CD4-positive, alpha-beta T cell treated with Interleukin-21 for 1 hour (primary cell): ENCODE results near the gene CPPED1.

ENCODE experiments used
- DNase-seq: peaks from one replicate; pipeline ENCODE4 v3.0.0-alpha.2; 2020

CPPED1 gene

GRCh38 chr16:12728469-12728868 lies 75.2 kb downstream of the CPPED1 start:
- no peak for DNase-seq

DNA sequence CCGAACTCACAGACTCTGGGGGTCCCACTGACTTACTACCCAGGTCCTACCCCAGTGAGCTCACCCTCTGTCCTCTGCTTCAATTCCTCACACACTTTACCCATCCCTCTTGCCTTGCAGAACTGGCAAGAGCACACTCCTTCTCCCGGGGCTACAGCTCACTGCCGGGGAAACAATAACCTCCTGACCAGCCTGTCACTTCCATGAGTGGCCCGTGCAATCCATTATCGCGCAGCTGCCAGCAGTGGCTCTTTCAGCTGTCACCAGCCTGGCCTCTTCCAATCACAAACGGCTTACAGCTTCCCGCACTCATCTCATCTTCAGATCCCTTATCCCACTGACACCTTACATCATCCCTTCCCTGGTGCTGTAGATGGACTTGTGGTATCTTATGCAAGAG lies 79.5 kb downstream of the CPPED1 start:
- no peak for DNase-seq

GRCh38 chr16:12723681-12724080 lies 80.0 kb downstream of the CPPED1 start:
- no peak for DNase-seq

GRCh38 chr16:12721841-12722421 lies 81.8 kb downstream of the CPPED1 start:
- DNase-seq = no peak

GRCh38 chr16:12719972-12720371 lies 83.7 kb downstream of the CPPED1 start:
- DNase-seq = no peak

DNA sequence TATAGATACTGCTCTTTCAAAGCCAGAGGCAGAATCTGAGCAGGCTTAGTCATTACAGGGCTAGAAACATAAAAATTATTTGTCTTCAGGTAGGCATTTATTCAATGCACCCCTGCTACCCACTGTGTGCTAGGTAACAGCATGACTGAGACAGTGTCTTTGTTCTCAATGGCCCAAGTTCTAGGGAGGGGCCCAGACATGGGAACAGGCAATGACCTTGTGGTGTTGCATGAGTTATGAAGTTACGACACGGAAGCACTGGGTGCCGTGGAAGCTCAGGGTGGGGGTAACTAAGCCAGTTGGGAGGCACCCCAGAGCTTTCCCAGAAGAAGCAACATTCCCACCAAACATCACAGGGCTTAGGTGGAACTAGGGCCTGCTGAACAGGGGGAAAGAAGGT lies 87.0 kb downstream of the CPPED1 start:
- DNase-seq = no peak

- DNase-seq = no peak
Observed at GRCh38 chr16:12709807-12710206, 93.9 kb downstream of the CPPED1 start.

GRCh38 chr16:12708266-12708665 lies 95.4 kb downstream of the CPPED1 start:
- DNase-seq = no peak

- DNase-seq = no peak
Observed at GRCh38 chr16:12706628-12707027, 97.1 kb downstream of the CPPED1 start.

DNA sequence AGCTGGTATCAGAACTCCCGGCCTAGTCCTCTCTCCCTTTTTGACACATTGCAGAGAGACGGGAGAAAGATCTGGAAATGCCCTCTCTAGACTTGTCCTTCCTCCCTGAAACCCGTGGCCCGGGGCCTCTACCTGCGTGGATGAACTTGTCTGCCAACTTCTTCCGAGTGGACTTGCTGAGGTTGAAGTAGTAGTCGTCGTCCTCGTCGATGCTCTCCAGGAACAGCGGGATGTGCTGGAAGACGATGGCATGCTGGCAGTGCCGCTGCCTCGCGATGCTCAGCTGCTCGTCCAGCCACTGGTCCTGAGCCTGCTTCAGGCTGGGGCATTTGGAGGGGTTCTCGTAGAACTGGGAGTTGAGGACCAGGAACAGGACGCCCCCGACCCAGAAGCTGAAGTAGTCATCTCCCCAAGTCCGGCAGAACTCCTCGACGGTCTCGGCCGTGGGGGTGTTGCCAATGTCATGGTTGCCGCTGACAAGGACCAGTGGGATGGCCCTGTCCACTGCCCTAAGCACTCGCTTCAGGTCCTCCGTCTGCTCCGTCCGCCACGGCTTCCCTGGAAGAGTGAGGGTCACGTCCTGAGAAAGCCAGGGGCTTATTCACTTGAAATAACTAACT lies 99.1 kb downstream of the CPPED1 start:
- DNase-seq = no peak

- DNase-seq = no peak
Observed at GRCh38 chr16:12703935-12704334, 99.8 kb downstream of the CPPED1 start.

DNA sequence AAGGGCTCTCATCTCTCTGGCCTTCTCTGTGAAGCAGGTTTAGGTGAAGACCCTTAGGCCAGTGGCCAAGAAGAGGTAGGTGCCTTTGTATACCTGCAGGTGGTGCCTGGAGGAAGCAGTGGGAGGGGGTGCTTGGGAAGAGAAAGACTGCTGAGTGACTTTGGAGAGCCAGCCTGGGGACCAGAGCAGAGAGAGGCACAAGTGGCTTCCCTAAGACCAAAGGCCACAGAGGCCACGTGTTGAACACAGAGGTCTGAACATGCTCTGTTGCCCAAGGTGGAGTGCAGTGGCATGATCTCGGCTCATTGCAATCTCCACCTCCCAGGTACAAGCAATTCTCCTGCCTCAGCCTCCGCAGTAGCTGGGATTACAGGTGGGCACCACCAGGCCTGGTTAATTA lies 103.5 kb downstream of the CPPED1 start:
- DNase-seq = no peak

- DNase-seq = no peak
Observed at GRCh38 chr16:12699161-12699560, 104.5 kb downstream of the CPPED1 start.

- no peak for DNase-seq
Observed at GRCh38 chr16:12697437-12697836, 106.2 kb downstream of the CPPED1 start.

- no peak for DNase-seq
Observed at GRCh38 chr16:12695454-12695853, 108.2 kb downstream of the CPPED1 start.

DNA sequence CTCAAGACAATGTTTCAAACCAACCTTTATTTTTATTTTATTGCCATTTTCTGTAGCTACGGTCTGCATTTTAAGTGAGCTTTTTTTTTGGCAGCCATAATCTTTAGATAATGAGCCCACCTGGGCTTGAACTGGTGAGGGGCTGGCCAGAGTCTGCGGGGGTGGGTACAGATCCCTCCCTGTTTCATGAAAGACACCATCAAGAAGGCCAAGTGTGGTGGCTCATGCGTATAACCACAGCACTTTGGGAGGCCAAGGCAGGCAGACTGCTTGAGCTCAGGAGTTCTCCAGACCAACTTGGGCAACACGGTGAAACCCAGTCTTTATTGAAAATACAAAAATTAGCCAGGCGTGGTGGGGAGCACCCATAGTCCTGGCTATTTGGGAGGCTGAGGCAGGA lies 113.7 kb downstream of the CPPED1 start:
- no peak for DNase-seq

- DNase-seq = no peak
Observed at GRCh38 chr16:12688951-12689850, 114.5 kb downstream of the CPPED1 start.

GRCh38 chr16:12685806-12686205 lies 117.9 kb downstream of the CPPED1 start:
- no peak for DNase-seq

DNA sequence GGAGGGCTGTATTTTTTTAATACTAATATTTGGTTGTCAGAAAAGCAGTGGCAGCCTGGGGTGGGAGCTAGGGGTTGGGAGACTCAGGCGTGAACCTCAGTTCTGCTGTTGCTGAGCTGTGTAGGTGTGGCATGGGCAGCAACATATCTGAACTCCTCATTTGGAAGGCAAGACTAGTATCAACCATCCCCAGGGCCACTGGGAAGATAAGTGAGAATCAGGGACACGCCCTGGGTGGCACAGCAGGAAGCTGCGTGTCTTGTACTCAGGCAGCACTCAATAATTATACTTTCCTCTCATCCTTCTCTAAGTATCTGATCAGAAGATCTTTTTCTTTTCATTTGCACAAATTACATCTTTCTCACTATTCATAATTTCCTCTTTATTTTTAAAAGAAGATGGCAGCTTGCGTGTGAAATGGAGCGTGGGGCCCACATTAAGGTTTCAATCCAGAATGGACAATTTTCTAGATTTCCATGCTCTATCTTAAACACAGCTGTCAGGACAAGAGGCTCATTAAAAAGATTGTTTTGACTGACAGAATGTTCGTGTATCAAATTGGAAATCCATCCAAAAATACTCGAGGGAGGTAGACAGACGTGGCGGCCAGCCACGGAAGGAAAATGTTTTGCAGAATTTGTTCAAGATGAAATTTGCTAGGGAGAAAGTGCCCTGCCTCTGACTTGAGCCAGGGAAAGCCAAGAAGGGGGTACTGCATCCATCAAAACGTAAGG lies 121.1 kb downstream of the CPPED1 start:
- no peak for DNase-seq

DNA sequence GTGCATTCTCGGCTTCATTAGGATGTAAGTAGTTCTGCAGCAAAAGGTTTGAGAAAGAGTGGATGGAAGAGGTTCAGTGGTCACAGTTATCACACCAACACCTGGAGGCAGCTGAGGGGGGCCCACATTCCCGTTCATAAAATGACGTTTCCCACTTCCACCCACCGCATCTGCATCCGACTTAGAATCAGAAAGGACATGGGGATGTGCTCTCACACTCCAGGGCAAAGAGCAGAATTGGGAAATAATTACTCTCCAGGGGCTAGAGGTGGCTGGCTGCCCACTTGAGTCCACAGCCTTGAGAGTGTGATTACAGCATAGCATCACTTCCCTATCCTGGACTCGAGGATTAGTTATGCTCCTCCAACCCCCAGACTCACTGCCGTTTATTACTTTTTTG lies 122.0 kb downstream of the CPPED1 start:
- no peak for DNase-seq

DNA sequence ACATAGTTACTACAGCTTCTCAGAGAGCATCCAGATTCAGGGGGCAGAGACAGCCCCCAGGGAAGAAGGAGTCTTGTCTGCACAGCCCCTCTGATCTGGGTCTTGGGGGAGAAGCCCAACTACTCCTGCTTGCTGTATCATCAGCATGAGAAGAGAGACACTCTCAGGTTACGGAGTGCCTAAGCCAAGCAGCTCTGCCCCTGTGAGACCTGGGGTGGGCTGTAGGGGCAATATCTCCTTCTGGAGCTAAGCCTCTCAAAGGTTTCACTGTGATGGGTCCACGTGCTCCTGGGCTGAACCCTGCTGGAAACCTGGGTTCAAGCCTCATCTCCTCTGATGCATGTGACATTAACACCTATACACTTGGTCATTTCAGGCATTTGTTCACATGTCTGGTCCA lies 123.2 kb downstream of the CPPED1 start:
- DNase-seq = no peak

GRCh38 chr16:12679660-12680272 lies 123.9 kb downstream of the CPPED1 start:
- DNase-seq = no peak

DNA sequence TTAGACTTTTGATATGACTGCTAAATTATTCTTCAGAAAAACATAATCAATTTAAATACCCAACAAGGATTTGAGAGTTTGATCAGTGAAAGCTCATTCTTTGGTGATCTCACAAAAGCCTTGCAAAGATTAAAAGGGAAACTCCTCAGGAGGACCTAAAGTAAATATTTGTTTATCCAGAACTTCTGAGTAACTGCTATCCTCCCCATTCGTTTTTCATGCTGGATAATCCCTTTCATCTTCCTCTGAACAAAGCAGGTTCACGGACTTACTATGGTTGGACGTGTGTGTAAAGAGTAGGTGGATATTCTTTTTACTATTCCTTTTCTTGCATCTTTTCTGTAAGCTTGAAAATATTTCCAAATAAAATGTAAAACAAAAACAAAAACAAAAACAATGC lies 124.7 kb downstream of the CPPED1 start:
- no peak for DNase-seq
